Vagina (tissue), 2 donors: ENCODE results near the gene PLCB1. TPM values are rescaled to one million over a fixed set of nuclear protein-coding genes. Genes with fewer than 3 reads are reported as not detected.

Experiments used
- DNase-seq, 2 donors: peaks; one replicate each; pipeline ENCODE4 v3.0.0-alpha.2; 2017; ENCODE audit errors: extremely low spot score in 2 of 2
- H3K27ac ChIP-seq: fragments of 200-600 bp; sonication (generic); one replicate; pipeline ENCODE4 v1.5.1; 2019
- H3K27me3 ChIP-seq: fragments of 200-600 bp; sonication (generic); one replicate; pipeline ENCODE4 v1.5.1; 2019
- H3K36me3 ChIP-seq, 2 donors: fragments of 200-600 bp; sonication (generic); one replicate each; pipeline ENCODE4 v1.5.1; 2017 to 2019
- H3K4me1 ChIP-seq: fragments of 200-600 bp; sonication (generic); one replicate; pipeline ENCODE4 v1.5.1; 2019
- H3K4me3 ChIP-seq, 2 donors: fragments of 200-600 bp; sonication (generic); 1 replicate in 1 of 2; 2 replicates in 1 of 2; pipeline ENCODE4 v1.5.1; 2016 to 2019
- H3K9me3 ChIP-seq: fragments of 200-600 bp; sonication (generic); one replicate; pipeline ENCODE4 v1.5.1; 2019
- CTCF ChIP-seq, 3 experiments: fragments of 450-650 bp in 2 of 3; fragments of 200-600 bp in 1 of 3; sonication (generic) in 1 of 3; IDR thresholded peaks; one replicate each; pipeline ENCODE4 v1.5.1; 2017 to 2019; ENCODE audit warnings: antibody characterized with exemption in 3 of 3, mild to moderate bottlenecking in 2 of 3, moderate library complexity in 2 of 3
- POLR2A ChIP-seq, 2 donors: fragments of 450-650 bp; IDR thresholded peaks; one replicate each; pipeline ENCODE4 v1.6.1; 2017; ENCODE audit warnings: antibody characterized with exemption in 2 of 2, mild to moderate bottlenecking in 2 of 2, moderate library complexity in 2 of 2
- POLR2AphosphoS5 ChIP-seq, 2 donors: sonication (generic); formaldehyde crosslinking; IDR thresholded peaks; one replicate each; pipeline ENCODE4 v1.9.0; 2017; ENCODE audit warnings: antibody characterized with exemption in 2 of 2, mild to moderate bottlenecking in 2 of 2, low read depth in 1 of 2; ENCODE audit not compliant: insufficient read depth in 1 of 2
- intact Hi-C: fragments of 100-400 bp; cut with DNase I; formaldehyde crosslinking; loops from one replicate; pipeline ENCODE4 v1.15.1; 2023
- total RNA-seq: library from RNA; depleted of rRNA; stranded (reverse); fragments of >200 nt; gene quantifications from one replicate; pipeline ENCODE4 v1.2.3, GENCODE V29; 2016

PLCB1 gene
- total RNA-seq, 1 donor from 2014 or later = 32.4 TPM

- no peaks in the 10 kb centered on the region for H3K36me3 ChIP-seq
- H3K4me3 ChIP-seq = no peak overlapping the region
- intact Hi-C loops = no loop called here
- no peaks in the 10 kb centered on the region for H3K4me1 ChIP-seq
- no peaks in the 10 kb centered on the region for H3K27me3 ChIP-seq
- H3K9me3 ChIP-seq = no peaks in the 10 kb centered on the region
- H3K27ac ChIP-seq = no peak overlapping the region
- TF ChIP-seq POLR2A (IDR thresholded peaks at IDR 0.05) (no peak), CTCF (IDR thresholded peaks at IDR 0.05) (no peak)
- DNase-seq = no peak
Measured at GRCh38 chr20:8454137-8454712, 322.2 kb downstream of the PLCB1 start.

GRCh38 chr20:8456765-8457164, 324.7 kb downstream of the PLCB1 start:
- no peak overlapping the region for H3K27ac ChIP-seq
- H3K27me3 ChIP-seq = no peaks in the 10 kb centered on the region
- no peak for TF ChIP-seq CTCF (IDR thresholded peaks at IDR 0.05)
- TF ChIP-seq POLR2AphosphoS5 (IDR thresholded peaks at IDR 0.05; ENCODE audit: insufficient read depth in 1 of 2, low read depth in 1 of 2) = no peak
- no peak for TF ChIP-seq POLR2A (IDR thresholded peaks at IDR 0.05)
- intact Hi-C loops = no loop called here
- H3K9me3 ChIP-seq = no peaks in the 10 kb centered on the region
- no peaks in the 10 kb centered on the region for H3K36me3 ChIP-seq
- H3K4me3 ChIP-seq = no peak overlapping the region
- DNase-seq = no peak
- no peaks in the 10 kb centered on the region for H3K4me1 ChIP-seq

- TF ChIP-seq POLR2AphosphoS5 (IDR thresholded peaks at IDR 0.05; ENCODE audit: insufficient read depth in 1 of 2, low read depth in 1 of 2) = no peak
- TF ChIP-seq CTCF (IDR thresholded peaks at IDR 0.05) = no peak
- TF ChIP-seq POLR2A (IDR thresholded peaks at IDR 0.05) = no peak
- DNase-seq = no peak
Measured at GRCh38 chr20:8457978-8458377, 325.9 kb downstream of the PLCB1 start.

GRCh38 chr20:8461186-8461585, 329.1 kb downstream of the PLCB1 start:
- DNase-seq = no peak
- no peak overlapping the region for H3K4me3 ChIP-seq

More at GRCh38 chr20:8457978-8458377, 325.9 kb downstream of the PLCB1 start:
- H3K36me3 ChIP-seq = no peaks in the 10 kb centered on the region
- no peaks in the 10 kb centered on the region for H3K4me1 ChIP-seq
- H3K27ac ChIP-seq = no peak overlapping the region
- H3K9me3 ChIP-seq = no peaks in the 10 kb centered on the region
- H3K4me3 ChIP-seq = no peak overlapping the region
- no peaks in the 10 kb centered on the region for H3K27me3 ChIP-seq
- intact Hi-C loops = no loop called here

More at GRCh38 chr20:8461186-8461585, 329.1 kb downstream of the PLCB1 start:
- H3K27me3 ChIP-seq = no peaks in the 10 kb centered on the region
- no peak for TF ChIP-seq POLR2AphosphoS5 (IDR thresholded peaks at IDR 0.05; ENCODE audit: insufficient read depth in 1 of 2, low read depth in 1 of 2)
- TF ChIP-seq POLR2A (IDR thresholded peaks at IDR 0.05) = no peak
- TF ChIP-seq CTCF (IDR thresholded peaks at IDR 0.05) = no peak
- no peaks in the 10 kb centered on the region for H3K4me1 ChIP-seq
- intact Hi-C loops = no loop called here
- no peak overlapping the region for H3K27ac ChIP-seq
- H3K9me3 ChIP-seq = no peaks in the 10 kb centered on the region
- no peaks in the 10 kb centered on the region for H3K36me3 ChIP-seq
